ENCODE measurements around the gene MESP2. TPM values are rescaled to one million over a fixed set of nuclear protein-coding genes. Genes with fewer than 3 reads are reported as not detected.

MESP2 gene
- total and polyA plus RNA-seq, 9 of the 15 experiments (the other 6 are each of a cell fraction or from before 2014, with no cell fraction given) = 0.08 to 0.82 (median 0.37) TPM

DNA sequence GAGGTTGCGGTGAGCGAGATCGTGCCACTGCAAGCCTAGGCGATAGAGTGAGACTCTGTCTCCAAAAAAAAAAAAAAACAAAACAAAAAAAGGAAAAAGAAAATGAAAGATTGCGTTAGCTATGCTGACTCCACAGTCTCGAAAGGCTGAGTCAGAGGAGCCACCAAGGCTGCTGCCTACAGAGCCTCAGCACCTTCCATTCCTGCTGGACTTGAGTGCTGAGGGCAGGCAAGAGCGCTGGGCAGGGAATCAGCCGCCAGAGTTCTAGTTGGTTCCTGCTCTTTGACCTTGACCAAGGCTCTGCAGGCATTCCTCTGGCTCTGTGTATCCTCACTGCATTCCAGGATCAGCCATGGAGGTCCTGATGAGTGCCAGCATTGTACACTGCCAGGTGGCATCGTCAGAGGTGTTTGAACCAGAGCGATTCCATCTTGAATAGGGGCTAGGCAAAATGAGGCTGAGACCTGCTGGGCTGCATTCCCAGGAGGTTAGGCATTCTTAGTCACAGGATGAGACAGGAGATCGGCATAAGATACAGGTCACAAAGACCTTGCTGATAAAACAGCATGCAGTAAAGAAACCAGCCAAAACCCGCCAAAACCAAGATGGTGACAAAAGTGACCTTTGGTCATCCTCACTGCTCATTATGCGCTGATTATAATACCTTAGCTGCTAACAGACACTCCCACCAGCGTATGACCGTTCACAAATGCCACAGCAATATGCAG lies 5.9 kb downstream of the MESP2 start (continued):
- TF ChIP-seq TRIM25 (IDR thresholded peaks at IDR 0.05; ENCODE audit: borderline replicate concordance) (no peak), IRF2 (CRISPR knock-in tag; IDR thresholded peaks at IDR 0.05) (no peak), CEBPZ (IDR thresholded peaks at IDR 0.05; ENCODE audit: borderline replicate concordance, low read depth, low read length) (no peak), OTX1 (CRISPR knock-in tag; IDR thresholded peaks at IDR 0.05) (peak; percentile 98), E2F6 (IDR thresholded peaks at IDR 0.05; ENCODE audit: borderline replicate concordance in 1 of 2, extremely low read depth in 1 of 2, insufficient read depth in 1 of 2, insufficient read length in 1 of 2, low read depth in 1 of 2, low read length in 1 of 2, poor library complexity in 1 of 2, severe bottlenecking in 1 of 2) (peak in 1 of 2 experiments; percentile 23), TRIM24 (IDR thresholded peaks at IDR 0.05) (no peak), HDAC8 (tag; IDR thresholded peaks at IDR 0.05) (peak; percentile 99), POLR2A (conservative IDR thresholded peaks at IDR 0.05) (no peak), ZBTB12 (CRISPR knock-in tag; IDR thresholded peaks at IDR 0.05) (peak; percentile 93), RHOXF2B (CRISPR knock-in tag; conservative IDR thresholded peaks at IDR 0.05) (peak; percentile 84; the same call in 1 of the 2 replicates)
- TF ChIP-seq, protein P1, sequence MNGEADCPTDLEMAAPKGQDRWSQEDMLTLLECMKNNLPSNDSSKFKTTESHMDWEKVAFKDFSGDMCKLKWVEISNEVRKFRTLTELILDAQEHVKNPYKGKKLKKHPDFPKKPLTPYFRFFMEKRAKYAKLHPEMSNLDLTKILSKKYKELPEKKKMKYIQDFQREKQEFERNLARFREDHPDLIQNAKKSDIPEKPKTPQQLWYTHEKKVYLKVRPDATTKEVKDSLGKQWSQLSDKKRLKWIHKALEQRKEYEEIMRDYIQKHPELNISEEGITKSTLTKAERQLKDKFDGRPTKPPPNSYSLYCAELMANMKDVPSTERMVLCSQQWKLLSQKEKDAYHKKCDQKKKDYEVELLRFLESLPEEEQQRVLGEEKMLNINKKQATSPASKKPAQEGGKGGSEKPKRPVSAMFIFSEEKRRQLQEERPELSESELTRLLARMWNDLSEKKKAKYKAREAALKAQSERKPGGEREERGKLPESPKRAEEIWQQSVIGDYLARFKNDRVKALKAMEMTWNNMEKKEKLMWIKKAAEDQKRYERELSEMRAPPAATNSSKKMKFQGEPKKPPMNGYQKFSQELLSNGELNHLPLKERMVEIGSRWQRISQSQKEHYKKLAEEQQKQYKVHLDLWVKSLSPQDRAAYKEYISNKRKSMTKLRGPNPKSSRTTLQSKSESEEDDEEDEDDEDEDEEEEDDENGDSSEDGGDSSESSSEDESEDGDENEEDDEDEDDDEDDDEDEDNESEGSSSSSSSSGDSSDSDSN (IDR thresholded peaks at IDR 0.05; ENCODE audit: borderline replicate concordance in 1 of 2, low read depth in 2 of 2, low read length in 2 of 2) = no peak
- TF ChIP-seq, protein P2, sequence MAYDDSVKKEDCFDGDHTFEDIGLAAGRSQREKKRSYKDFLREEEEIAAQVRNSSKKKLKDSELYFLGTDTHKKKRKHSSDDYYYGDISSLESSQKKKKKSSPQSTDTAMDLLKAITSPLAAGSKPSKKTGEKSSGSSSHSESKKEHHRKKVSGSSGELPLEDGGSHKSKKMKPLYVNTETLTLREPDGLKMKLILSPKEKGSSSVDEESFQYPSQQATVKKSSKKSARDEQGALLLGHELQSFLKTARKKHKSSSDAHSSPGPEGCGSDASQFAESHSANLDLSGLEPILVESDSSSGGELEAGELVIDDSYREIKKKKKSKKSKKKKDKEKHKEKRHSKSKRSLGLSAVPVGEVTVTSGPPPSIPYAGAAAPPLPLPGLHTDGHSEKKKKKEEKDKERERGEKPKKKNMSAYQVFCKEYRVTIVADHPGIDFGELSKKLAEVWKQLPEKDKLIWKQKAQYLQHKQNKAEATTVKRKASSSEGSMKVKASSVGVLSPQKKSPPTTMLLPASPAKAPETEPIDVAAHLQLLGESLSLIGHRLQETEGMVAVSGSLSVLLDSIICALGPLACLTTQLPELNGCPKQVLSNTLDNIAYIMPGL (CRISPR knock-in tag; IDR thresholded peaks at IDR 0.05) = no peak
- TF ChIP-seq, protein P3, sequence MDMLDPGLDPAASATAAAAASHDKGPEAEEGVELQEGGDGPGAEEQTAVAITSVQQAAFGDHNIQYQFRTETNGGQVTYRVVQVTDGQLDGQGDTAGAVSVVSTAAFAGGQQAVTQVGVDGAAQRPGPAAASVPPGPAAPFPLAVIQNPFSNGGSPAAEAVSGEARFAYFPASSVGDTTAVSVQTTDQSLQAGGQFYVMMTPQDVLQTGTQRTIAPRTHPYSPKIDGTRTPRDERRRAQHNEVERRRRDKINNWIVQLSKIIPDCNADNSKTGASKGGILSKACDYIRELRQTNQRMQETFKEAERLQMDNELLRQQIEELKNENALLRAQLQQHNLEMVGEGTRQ (CRISPR knock-in tag; IDR thresholded peaks at IDR 0.05) = no peak
